Ovary (tissue), 9 donors: Measurements from ENCODE around the gene VENTX. TPM values are rescaled to one million over a fixed set of nuclear protein-coding genes. Genes with fewer than 3 reads are reported as not detected.

ENCODE experiments used
- DNase-seq, 5 donors: peaks; one replicate each; pipeline ENCODE4 v3.0.0-alpha.2; 2019 to 2020
- H3K27ac ChIP-seq, 2 donors: fragments of 200-600 bp; one replicate each; pipeline versions ENCODE4 v1.5.1 to v1.8.0; 2019 to 2022
- H3K27me3 ChIP-seq: fragments of 200-600 bp; one replicate; pipeline ENCODE4 v1.8.0; 2022
- H3K36me3 ChIP-seq: fragments of 200-600 bp; sonication (generic); one replicate; pipeline ENCODE4 v1.5.1; 2019
- H3K4me1 ChIP-seq: one replicate; pipeline ENCODE4 v1.8.1; 2013; ENCODE audit warnings: mild to moderate bottlenecking, moderate library complexity; ENCODE audit not compliant: insufficient read depth
- H3K4me3 ChIP-seq: fragments of 200-600 bp; sonication (generic); one replicate; pipeline ENCODE4 v1.5.1; 2017
- H3K9me3 ChIP-seq, 2 donors: fragments of 200-600 bp in 1 of 2; sonication (generic) in 1 of 2; one replicate each; pipeline versions ENCODE4 v1.5.1 to v1.8.1; 2013 to 2019; ENCODE audit warnings: mild to moderate bottlenecking in 1 of 2, moderate library complexity in 1 of 2
- CTCF ChIP-seq, 3 donors: fragments of 450-650 bp in 2 of 3; fragments of 200-600 bp in 1 of 3; IDR thresholded peaks; one replicate each; pipeline versions ENCODE4 v1.5.1 to v1.8.0; 2016 to 2022; ENCODE audit warnings: antibody characterized with exemption in 3 of 3, mild to moderate bottlenecking in 1 of 3
- EP300 ChIP-seq: sonication (generic); formaldehyde crosslinking; IDR thresholded peaks from one replicate; pipeline ENCODE4 v1.6.1; 2017; ENCODE audit warnings: antibody characterized with exemption
- POLR2A ChIP-seq: fragments of 450-650 bp; IDR thresholded peaks from one replicate; pipeline ENCODE4 v1.6.1; 2017; ENCODE audit warnings: antibody characterized with exemption, mild to moderate bottlenecking, moderate library complexity
- WGBS, 3 donors: extraction: QIAGEN DNeasy Blood & Tissue Kit in 1 of 3; methylation state at CpG; one replicate each; pipeline versions ENCODE4 v1.1.5 to v1.1.7; 2013 to 2017; 5-methylcytosine and 5-hydroxymethylcytosine counted together
- intact Hi-C, 4 donors: fragments of 100-400 bp; cut with DNase I; formaldehyde crosslinking; loops; one replicate each; pipeline versions ENCODE4 v1.11.0 to v1.15.1; 2022 to 2023
- polyA plus RNA-seq, 2 donors: library from polyadenylated mRNA; stranded (reverse); fragments of 200-250 nt in 1 of 2; fragments of 350-450 nt in 1 of 2; fragmentation: Illumina TruSeq in 1 of 2; extraction: RNeasy Lipid Tissue Mini Kit (QIAGEN cat#74804) in 1 of 2; gene quantifications; one replicate each; pipeline ENCODE4 v1.2.3, GENCODE V29; 2013 to 2014
- total RNA-seq, 7 donors: library from RNA; depleted of rRNA in 2 of 7; stranded (reverse); fragments of >200 nt in 2 of 7; fragmentation: NEBNext Ultra II Directional in 3 of 7; extraction: Animal tissue kit (Norgen Biotek cat#: 25700) in 3 of 7; gene quantifications; one replicate each; pipeline versions ENCODE4 v1.1.0 to v1.2.4, GENCODE V29; 2016 to 2023
- donor health status: DM: no; HTN: no; CAD: no; lungs with moderate emphysema.
- donor health status: DM: no; HTN: no; CAD: no.
- donor health status: Bipolar disorder and iron deficiency.
- donor health status: DM: yes; HTN: yes; CAD: no.
- donor health status: DM: no; HTN: no; CAD: no.
- donor health status: DM: yes; HTN: yes; CAD: no.

The VENTX gene
- total and polyA plus RNA-seq, 9 donors, result 0.23 to 2.2 (median 0.83) TPM

GRCh38 chr10:133229265-133230043 is 8.2 kb upstream of the VENTX start:
- H3K9me3 ChIP-seq, result no peaks in the 10 kb centered on the region
- TF ChIP-seq CTCF (IDR thresholded peaks at IDR 0.05), result no peak
- TF ChIP-seq EP300, result no peak
- TF ChIP-seq POLR2A, result no peak
- WGBS, 3 donors, result 17 to 19% (median 17%) methylated on average over 43 to 58 of the region's 58 CpGs
- intact Hi-C loops, result no loop called here
- H3K27ac ChIP-seq, result no peak overlapping the region
- no peaks in the 10 kb centered on the region for H3K27me3 ChIP-seq
- DNase-seq, result no peak
- H3K4me1 ChIP-seq, result peaks cover 15% of the 10 kb centered on the region
- H3K36me3 ChIP-seq, result no peaks in the 10 kb centered on the region
- no peak overlapping the region for H3K4me3 ChIP-seq

- H3K27ac ChIP-seq, result no peak within 1 kb of the TSS
- no peak for DNase-seq
- no peaks in the 10 kb centered on the region for H3K27me3 ChIP-seq
- peaks cover 15% of the 10 kb centered on the region for H3K4me1 ChIP-seq
- no peaks in the 10 kb centered on the region for H3K9me3 ChIP-seq
- intact Hi-C loops, result no loop called here
- WGBS, 3 donors, result 1% methylated on average over 28 to 47 of the region's 49 CpGs
- H3K4me3 ChIP-seq, result no peak within 1 kb of the TSS
- TF ChIP-seq CTCF (IDR thresholded peaks at IDR 0.05) (no peak), POLR2A (no peak), EP300 (no peak)
- H3K36me3 ChIP-seq, result no peaks in the 10 kb centered on the region
These were observed 7.7 kb upstream of the VENTX start, which contains the start of gene UTF1 for GRCh38 chr10:133230044-133230361. UTF1 (plus strand) TSS chr10:133230217; CDS start chr10:133230289, 72 bp downstream.

- TF ChIP-seq POLR2A (no peak), CTCF (IDR thresholded peaks at IDR 0.05) (no peak)
These were observed 7.1 kb upstream of the VENTX start for GRCh38 chr10:133230387-133231195.

DNA sequence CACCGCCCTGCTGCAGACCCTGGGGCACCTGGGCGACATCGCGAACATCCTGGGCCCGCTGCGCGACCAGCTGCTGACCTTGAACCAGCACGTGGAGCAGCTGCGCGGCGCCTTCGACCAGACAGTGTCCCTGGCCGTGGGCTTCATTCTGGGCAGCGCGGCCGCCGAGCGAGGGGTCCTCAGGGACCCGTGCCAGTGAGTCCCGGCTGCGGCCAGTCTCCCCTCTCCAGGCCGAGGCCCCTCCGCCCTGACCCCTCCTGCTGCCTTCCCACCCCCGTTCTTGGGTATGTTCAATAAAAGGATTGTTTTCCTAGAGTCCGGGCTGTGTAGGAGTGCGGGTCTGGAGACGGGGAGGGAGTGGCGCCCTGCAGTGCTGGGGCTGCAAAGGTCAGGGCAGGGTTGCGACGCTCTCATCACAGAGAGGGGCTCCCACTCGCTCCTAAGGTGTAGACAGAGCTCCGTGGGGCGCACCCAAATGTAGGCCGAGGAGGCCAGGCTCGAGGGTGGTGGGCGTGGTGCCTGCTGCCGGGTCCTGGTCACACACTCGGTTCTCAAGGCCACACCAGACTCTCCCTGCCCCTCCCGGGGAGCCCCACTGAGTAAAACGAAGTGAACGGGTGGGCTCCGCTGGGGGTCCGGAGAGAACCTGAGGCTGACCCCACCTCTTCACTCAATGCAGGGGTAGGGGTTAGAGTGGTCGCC is 6.3 kb upstream of the VENTX start:
- peaks cover 9% of the 10 kb centered on the region for H3K4me1 ChIP-seq
- peaks cover under 1% of the 10 kb centered on the region for H3K27me3 ChIP-seq
- no peak overlapping the region for H3K4me3 ChIP-seq
- WGBS, 3 donors, result 14 to 16% (median 15%) methylated on average over 33 to 44 of the region's 44 CpGs
- TF ChIP-seq CTCF (IDR thresholded peaks at IDR 0.05) (no peak), EP300 (no peak), POLR2A (no peak)
- H3K9me3 ChIP-seq, result no peaks in the 10 kb centered on the region
- H3K27ac ChIP-seq, result no peak overlapping the region
- intact Hi-C loops, result no loop called here
- no peaks in the 10 kb centered on the region for H3K36me3 ChIP-seq
- DNase-seq, result no peak

More at GRCh38 chr10:133230387-133231195, 7.1 kb upstream of the VENTX start:
- Histone ChIP-seq H3K4me1 (peaks cover 9% of the 10 kb centered on the region), H3K27me3 (no peaks in the 10 kb centered on the region), H3K36me3 (no peaks in the 10 kb centered on the region), H3K4me3 (no peak overlapping the region), H3K9me3 (no peaks in the 10 kb centered on the region), H3K27ac (no peak overlapping the region)
- WGBS, 3 donors, result 2% methylated on average over 46 to 122 of the region's 122 CpGs
- DNase-seq, result no peak
- intact Hi-C loops, result no loop called here
